Measurements from ENCODE around the gene FREM1. TPM values are rescaled to one million over a fixed set of nuclear protein-coding genes. Genes with fewer than 3 reads are reported as not detected.

Gene FREM1
- polyA plus RNA-seq, 10 donors: 20.0 to 50.5 (median 25.3) TPM

DNA sequence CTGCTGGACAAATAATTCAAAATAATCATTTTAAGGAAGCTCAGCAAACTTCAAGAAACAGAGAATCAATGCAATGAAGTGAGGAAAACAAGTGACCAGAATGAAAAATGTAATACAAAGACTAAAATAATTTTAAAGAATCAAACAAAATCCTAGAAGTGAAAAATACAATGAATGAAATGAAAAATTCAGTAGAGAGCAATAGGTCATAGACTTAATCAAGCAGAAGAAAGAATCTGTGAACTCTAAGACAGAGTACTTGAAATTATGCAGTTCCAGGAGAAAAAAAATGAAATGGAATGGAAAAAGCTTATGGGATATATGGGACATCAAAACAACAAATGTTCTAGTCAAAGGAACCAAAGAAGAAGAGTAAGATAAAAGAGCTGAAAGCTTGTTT, 205.1 kb downstream of the FREM1 start:
- DNase-seq: no peak

DNA sequence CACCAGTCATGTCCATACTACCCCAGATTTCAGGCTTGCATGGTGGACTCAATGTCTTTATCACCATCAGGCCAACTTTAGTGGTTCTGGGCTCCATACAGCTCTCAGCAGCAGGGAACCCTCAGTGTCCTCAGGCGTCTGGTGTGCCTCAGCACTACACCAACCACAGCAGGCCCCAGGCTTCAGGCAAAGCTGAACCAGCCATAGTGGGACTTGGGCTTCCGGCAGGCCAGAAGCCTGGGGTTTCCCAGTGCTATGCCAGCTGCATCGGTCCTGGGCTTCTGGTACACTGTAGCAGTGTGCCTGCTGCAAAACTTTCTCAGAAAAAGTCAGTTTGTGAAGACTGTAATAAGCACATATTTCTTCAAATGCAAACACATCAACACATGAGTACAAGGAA, 205.9 kb downstream of the FREM1 start:
- no peak for DNase-seq

DNA sequence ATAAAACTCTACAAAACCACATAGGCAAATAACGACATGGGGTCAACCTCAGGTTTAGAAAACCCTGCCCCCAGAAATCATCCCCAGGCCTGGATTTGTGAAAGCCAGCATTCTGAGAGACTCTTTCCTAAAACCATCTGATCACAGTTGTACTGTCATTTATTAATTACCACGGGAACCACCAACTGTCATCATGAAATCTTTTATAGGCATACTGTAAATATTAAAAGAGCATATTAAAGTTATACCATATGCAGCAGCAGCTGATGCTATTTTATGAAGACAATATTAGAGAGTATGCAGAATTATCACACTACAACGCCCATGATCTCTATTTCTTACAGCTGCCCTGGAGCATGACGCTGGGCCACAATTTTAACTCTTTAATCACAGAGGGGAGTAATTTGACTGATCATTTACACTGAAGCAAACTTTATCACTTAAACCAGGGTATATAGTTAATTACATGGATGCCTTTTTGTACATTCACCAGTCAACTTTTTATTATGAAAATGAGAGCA, 208.0 kb downstream of the FREM1 start:
- no peak for DNase-seq

DNA sequence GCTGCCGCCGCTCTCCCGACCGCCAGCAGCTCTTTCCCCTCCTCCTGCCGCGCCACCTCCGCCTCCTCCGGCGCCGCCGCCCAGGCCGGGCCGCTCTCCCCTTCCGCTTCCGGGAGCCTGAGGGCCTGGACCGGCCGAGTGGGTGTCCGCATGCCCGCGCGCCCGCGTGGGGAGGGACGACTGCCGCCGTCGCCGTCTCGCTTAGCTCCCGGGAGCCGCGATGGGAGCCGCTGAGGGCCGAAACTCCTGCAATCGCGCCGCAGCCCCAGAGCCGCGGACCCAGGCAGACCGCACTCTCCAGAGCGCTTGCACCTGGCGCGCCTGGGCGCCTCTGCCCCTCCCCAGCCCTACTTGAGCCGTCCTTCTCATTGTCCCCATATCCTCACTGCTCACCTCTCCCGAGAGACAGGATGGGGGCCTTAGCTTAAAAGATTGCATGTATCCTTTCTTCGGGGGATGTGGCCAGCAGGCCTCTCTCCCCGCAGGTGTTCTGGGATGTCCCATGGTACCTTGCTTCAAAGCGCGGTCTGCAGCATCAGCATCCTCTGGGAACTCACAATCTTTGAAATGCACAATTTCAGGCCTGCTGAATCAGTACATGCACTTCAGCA, 216.9 kb downstream of the FREM1 start, which contains the start of gene ZDHHC21:
TSS of gene ZDHHC21 (minus strand) at position 182 of the 611 bp plus-strand sequence. CDS start 19,092 bp downstream, outside the sequence.
- DNase-seq: peak; percentile 43 to 85 (median 71)

DNA sequence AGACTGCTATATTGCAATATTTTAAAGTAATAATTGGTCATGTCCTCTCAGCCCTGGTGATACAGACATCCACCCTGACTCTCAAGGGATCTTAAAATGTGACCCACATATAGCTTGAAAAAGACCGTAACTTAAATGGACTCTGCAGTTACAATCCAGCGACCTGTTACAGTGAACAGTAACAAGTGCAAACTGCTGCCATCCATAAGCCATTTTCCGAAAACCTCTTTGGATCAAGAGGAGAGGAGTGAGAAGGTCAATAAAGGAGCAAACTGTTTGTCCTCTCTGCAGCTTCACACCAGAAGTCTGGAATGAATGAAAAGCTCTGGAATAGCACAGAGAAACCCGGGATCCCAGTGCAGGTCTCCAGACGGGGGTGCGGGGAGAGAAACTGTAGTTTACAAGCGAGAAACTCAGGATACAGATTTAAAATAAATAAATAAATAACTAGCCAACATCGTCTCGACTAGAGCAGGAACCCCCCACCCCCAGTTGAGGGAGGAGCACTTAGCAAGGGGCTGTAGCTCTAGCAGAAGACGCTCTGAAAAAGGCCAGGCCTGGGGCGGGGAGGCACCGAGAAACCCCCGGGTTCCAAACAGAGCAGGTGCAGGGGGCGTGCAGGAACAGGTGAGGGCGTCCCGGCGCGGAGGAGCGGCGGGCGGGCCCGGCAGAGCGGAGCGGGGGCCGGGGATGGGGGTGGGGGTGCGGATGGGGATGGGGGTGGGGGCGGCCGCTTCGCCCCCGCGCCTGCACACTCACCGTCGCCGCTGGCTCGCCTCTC, 217.6 kb downstream of the FREM1 start:
- peak; percentile 21 to 80 (median 52) for DNase-seq

DNA sequence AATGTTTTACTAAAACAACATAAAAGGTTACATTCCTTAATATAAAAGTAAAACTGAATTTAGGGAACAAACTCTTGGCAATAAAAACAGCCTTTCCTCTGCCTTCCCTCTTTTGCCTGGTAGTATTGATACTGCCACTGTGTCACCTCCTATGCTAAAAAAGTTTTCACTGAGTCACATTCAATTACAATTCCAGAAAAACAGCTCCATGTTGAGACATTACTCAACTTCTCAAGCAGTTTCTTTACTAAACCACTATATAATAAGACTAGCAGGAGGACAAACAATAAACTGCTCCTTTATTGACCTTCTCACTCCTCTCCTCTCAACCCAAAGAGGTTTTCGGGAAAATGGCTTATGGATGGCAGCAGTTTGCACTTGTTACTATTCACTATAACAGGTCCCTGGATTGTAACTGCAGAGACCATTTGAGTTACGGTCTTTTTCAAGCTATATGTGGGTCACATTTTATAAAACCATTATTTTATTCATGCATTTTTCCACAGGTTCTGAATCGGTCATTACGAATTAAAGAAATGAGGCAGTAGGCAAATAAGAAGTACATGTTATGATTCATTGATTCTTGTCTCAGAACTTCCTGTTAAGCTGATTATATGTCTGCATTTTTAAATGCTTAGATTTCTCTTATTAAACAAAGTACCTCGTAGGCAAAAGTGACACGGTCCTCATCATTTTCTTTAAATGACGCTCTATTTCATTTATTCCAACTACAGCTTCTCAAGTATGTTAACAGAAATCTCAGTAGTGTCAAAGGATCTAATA, 219.1 kb downstream of the FREM1 start:
- DNase-seq: no peak

DNA sequence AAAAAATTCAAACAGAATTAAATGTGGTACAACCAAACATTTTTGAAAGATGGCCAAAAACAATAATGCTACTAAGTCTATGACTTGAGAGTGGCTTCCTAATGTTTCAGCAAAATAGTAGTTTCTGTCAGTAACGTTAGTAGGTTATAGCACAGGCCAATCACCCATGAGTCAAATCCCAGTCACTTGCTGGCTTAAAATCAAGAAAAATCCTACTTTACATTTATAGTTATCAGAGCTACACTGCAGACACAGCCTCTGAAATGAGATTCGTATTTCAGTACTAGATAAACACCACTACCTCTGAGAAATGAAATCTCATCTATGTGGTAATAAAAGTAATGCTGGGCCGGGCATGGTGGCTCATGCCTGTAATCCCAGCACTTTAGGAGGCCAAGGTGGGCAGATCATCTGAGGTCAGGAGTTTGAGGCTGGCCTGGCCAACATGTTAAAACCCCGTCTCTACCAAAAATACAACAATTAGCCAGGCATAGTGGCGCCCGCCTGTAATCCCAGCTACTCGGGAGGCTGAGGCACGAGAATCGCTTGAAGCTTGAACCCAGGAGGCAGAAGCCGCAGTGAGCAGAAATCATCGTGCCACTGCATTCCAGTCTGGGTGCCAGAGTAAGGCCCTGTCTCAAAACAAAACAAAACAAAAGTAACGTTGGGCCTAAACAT, 223.0 kb downstream of the FREM1 start:
- DNase-seq: peak in 1 of 3 donors; percentile 74

DNA sequence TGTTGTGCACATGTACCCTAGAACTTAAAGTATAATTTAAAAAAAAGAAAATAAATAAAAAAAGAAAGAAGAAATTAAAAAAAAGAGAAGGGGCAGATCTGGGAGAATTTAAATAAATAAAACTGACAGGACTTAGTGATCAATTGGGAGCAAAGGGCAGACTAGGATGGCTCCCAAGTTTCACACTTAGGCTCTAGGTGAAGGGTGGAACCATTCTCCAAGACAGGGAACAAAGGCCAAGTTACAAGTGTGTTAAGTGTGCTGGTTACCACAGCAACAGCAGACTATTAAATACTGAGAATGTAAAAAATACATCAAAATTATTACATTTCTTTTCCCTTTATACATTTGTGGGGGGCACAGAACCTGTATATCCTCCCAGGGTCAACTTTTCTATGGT, 224.1 kb downstream of the FREM1 start:
- no peak for DNase-seq

Other genes with a start within 250 kb of the FREM1 start
- 10 to 100 TPM in 9 of 10 donors, 1 to 10 TPM in 1; 9.3 to 17.9 (median 12.5) TPM for gene ZDHHC21, start 217.0 kb downstream of the FREM1 start, polyA plus RNA-seq (ENCODE audit: insufficient read length in 10 of 10)
- under 1 TPM in 6 of 10 donors, not detected in 4; 0.13 to 0.56 (median 0.30) TPM for gene CER1, start 187.7 kb downstream of the FREM1 start, polyA plus RNA-seq (ENCODE audit: insufficient read length in 10 of 10)